ENCODE results near the gene ICE1.

DNA sequence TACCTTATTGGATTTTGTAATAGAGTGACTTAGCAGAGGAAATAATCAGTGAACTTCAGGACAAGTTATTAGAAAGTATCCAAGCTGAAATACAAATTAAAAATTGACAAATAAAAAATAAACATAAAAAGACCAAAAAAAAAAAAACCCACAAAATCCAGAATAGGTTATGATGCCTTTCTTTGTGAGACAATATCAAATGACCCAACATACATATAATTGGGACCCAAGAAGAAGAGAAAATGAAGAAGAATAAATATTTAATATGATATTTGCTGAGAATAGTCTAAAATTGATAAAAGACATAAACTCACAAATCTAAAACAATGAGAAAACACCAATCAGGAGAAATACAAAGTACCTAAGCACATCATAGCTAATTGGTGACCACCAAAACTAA lies 81.8 kb downstream of the ICE1 start:
- TF ChIP-seq, protein P1, sequence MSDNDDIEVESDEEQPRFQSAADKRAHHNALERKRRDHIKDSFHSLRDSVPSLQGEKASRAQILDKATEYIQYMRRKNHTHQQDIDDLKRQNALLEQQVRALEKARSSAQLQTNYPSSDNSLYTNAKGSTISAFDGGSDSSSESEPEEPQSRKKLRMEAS (IDR thresholded peaks at IDR 0.05) = no peak
- TF ChIP-seq JUN (IDR thresholded peaks at IDR 0.05) = no peak
- no peak for TF ChIP-seq RNF2 (IDR thresholded peaks at IDR 0.05; ENCODE audit: borderline replicate concordance, low read depth)
- no peak for TF ChIP-seq HOXB13 (CRISPR knock-in tag; IDR thresholded peaks at IDR 0.05; ENCODE audit: low read depth)

Measured in A549 (cell line).